Small intestine (tissue), 7 donors: Measurements from ENCODE around the gene NPR2. TPM values are rescaled to one million over a fixed set of nuclear protein-coding genes. Genes with fewer than 3 reads are reported as not detected.

Experiments
- DNase-seq, 2 donors: peaks; one replicate each; pipeline versions ENCODE4 v3.0.0 to v3.0.0-alpha.2; 2013
- FAIRE-seq: peaks from 2 replicates; lab custom pipeline; 2012; peaks lifted over from hg19 to GRCh38; lab: Jason Lieb, UNC
- H3K27ac ChIP-seq, 3 donors: one replicate each; pipeline ENCODE4 v1.5.1; 2013; ENCODE audit warnings: low read length in 2 of 3, mild to moderate bottlenecking in 2 of 3, control low read depth in 1 of 3, inconsistent platforms in 1 of 3, low read depth in 1 of 3, moderate library complexity in 1 of 3
- H3K27me3 ChIP-seq, 3 donors: one replicate each; pipeline ENCODE4 v1.6.1; 2013; ENCODE audit warnings: low read length in 3 of 3, inconsistent platforms in 1 of 3; ENCODE audit not compliant: control insufficient read depth in 3 of 3, insufficient read depth in 3 of 3
- H3K36me3 ChIP-seq, 3 donors: one replicate each; pipeline ENCODE4 v1.6.1; 2013; ENCODE audit warnings: low read length in 3 of 3, inconsistent platforms in 1 of 3, low read depth in 1 of 3, mild to moderate bottlenecking in 1 of 3, moderate library complexity in 1 of 3; ENCODE audit not compliant: control insufficient read depth in 3 of 3, insufficient read depth in 2 of 3
- H3K4me1 ChIP-seq, 3 donors: one replicate each; pipeline ENCODE4 v1.6.1; 2013; ENCODE audit warnings: low read length in 2 of 3, inconsistent platforms in 1 of 3, low read depth in 1 of 3, mild to moderate bottlenecking in 1 of 3, moderate library complexity in 1 of 3; ENCODE audit not compliant: control insufficient read depth in 3 of 3, insufficient read depth in 2 of 3
- H3K4me3 ChIP-seq, 3 donors: one replicate each; pipeline ENCODE4 v1.5.1; 2013; ENCODE audit warnings: low read length in 3 of 3, control low read depth in 1 of 3, inconsistent platforms in 1 of 3, low read depth in 1 of 3, mild to moderate bottlenecking in 1 of 3, moderate library complexity in 1 of 3
- H3K9me3 ChIP-seq, 2 donors: one replicate each; pipeline ENCODE4 v1.6.1; 2013; ENCODE audit warnings: low read depth in 1 of 2, low read length in 1 of 2; ENCODE audit not compliant: control insufficient read depth in 2 of 2, insufficient read depth in 1 of 2
- WGBS, 3 donors: extraction: QIAGEN DNeasy Blood & Tissue Kit; methylation state at CpG; one replicate each; pipeline ENCODE4 v1.1.7; 2013; 5-methylcytosine and 5-hydroxymethylcytosine counted together
- polyA plus RNA-seq, 4 donors: library from polyadenylated mRNA; stranded (reverse) in 3 of 4; unstranded in 1 of 4; fragments of 200-250 nt in 3 of 4; fragments of 120-200 nt in 1 of 4; gene quantifications; one replicate each; pipeline versions ENCODE4 v1.2.1 to v1.2.3, GENCODE V29; 2013
- donor health status: healthy with polysubstance abuse.
- donor health status: control.
- donor health status: control.
- donor health status: Bipolar disorder and iron deficiency.
- donor health status: healthy.

Gene NPR2
- polyA plus RNA-seq, 4 donors, result 0.89 to 12.0 (median 4.9) TPM

DNA sequence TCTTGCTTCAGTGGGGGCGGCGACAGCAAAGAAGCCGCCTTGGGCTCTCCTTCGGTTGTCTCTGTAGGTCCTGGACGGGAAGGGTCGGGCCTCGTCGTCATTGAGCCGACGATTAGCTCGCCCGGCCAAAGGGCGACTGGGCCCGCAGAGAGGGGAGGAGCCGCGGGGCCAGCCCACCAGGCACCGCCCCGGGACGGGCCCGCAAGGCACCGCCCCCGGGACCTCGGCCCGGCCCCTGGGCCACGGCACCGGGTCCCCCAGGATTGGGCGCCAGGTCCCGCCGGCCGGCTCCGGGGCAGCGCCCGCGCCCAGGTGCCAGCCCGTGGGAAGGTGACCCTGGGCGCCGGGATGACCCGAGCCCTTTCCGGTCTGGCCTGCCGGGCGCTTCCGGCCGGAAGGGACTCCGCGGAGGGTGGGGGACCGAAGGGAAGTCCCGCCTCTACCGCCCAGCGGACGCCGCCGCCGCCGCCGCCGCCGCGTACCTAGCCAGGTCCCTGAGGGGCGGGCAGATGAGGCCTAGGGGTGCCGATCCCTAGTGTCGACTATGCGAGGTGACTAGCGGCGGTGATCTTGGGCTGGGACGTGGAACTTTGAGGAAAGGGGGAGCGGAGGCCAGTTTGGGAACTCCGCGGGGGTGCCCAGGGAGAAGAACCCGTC is 42.4 kb upstream of the NPR2 start, which contains the start of the genes GBA2 and RGP1:
TSS of gene GBA2 (minus strand) at position 371 of the 657 bp plus-strand sequence. CDS start 524 bp downstream, outside the sequence.
TSS of gene RGP1 (plus strand) at position 430 of the 657 bp plus-strand sequence. CDS start 469 bp downstream, outside the sequence.
- peaks cover 4 to 48% (median 17%) of the 10 kb centered on the region in 3 donors for H3K36me3 ChIP-seq
- no peak for FAIRE-seq
- WGBS, 3 donors, result 0 to 1% (median 1%) methylated on average over 50 to 69 of the region's 69 CpGs
- peak within 1 kb of the TSS; percentile 67 to 99 (median 84) for H3K4me3 ChIP-seq
- no peaks in the 10 kb centered on the region for H3K9me3 ChIP-seq
- DNase-seq, result peak; percentile 94 to 96
- H3K4me1 ChIP-seq, result peaks cover 0 to 15% (median 11%) of the 10 kb centered on the region in 3 donors
- no peaks in the 10 kb centered on the region for H3K27me3 ChIP-seq
- H3K27ac ChIP-seq, result peak within 1 kb of the TSS; percentile 88 to 99 (median 94)

DNA sequence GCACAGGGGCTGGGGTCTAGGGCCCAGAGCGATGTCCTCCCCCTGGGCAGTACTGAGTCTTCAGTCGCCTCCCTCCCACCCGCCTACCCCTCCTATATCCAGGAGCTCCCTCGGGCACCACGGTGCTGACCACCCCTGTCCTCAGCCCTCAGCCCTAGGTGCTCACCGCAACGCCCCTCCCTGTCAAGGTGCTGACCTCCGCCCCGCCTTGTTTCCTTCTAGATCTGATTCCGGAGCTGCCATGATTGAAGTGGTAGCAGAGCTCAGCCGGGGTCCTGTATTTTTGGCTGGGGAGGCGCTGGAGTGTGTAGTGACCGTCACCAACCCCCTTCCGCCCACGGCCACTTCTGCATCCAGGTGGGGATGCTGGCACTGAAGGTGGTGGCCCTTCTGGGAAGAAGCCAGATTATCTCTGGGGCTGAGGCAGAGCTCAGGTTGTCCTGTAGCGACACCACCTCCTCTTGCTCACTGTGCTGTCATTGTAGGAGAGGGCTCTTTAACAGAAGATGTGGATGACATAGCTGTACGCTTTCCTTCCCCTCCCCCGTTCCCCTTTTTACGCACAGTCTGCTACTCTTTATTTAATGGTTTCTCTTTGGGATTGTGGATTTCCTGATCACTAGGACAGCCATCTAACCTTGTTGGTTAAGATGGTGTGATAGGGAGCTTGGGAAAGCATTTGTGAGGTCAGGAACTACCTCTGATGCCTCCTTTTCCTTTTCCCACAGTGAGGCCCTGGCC is 41.7 kb upstream of the NPR2 start:
- Histone ChIP-seq H3K27ac (peak overlapping the region; percentile 88 to 99 (median 94)), H3K9me3 (no peaks in the 10 kb centered on the region), H3K27me3 (no peaks in the 10 kb centered on the region), H3K4me1 (peaks cover 0 to 15% (median 11%) of the 10 kb centered on the region in 3 donors), H3K36me3 (peaks cover 4 to 48% (median 13%) of the 10 kb centered on the region in 3 donors), H3K4me3 (peak overlapping the region; percentile 67 to 99 (median 84))
- FAIRE-seq (no peak), DNase-seq (peak; percentile 78 to 82)
- 1 to 4% (median 3%) methylated on average over 17 to 19 of the region's 19 CpGs for WGBS, 3 donors

DNA sequence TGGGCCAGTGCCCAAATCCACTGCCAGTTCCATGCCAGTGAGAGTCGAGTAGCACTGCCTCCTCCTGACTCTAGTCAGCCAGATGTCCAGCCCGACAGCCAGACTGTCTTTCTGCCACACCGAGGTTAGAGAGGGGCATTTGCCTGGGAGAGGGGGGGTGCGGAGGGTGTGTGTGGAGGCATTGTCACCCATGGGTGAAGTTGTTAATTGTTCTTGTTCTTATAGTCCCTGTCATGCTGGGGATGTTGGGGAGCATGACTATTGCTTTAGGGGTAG is 41.2 kb upstream of the NPR2 start:
- Histone ChIP-seq H3K4me3 (peak overlapping the region in 2 of 3 donors; percentile 67 to 99), H3K36me3 (peaks cover 4 to 43% (median 13%) of the 10 kb centered on the region in 3 donors), H3K9me3 (no peaks in the 10 kb centered on the region), H3K27ac (peak overlapping the region; percentile 88 to 99 (median 94)), H3K4me1 (peaks cover 0 to 15% (median 11%) of the 10 kb centered on the region in 3 donors), H3K27me3 (no peaks in the 10 kb centered on the region)
- DNase-seq (no peak), FAIRE-seq (no peak)
- 59 to 66% (median 62%) methylated on average over 4 of the region's 4 CpGs for WGBS, 3 donors

DNA sequence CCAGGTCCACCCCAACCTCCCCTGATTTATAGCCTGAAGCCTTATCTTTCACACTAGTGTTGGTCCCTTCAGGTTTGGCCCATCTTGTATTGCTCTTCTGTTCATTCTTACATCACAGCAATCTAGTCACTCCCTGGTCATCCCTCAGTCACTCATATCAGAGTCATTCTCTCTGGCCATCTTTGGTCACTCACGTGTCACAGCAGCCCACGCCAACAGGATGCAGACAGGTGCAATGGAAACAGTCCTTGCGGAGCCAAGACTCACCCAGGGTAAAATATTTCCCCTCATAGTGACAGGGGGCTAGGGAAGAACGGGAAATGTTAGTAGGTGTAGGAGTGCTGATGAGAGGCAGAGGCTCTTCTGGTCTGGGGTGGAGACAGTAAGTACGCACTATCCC is 37.9 kb upstream of the NPR2 start:
- no peak overlapping the region for H3K27ac ChIP-seq
- no peak overlapping the region for H3K4me3 ChIP-seq
- 92 to 93% (median 92%) methylated on average over 5 of the region's 5 CpGs for WGBS, 3 donors
- H3K36me3 ChIP-seq, result peaks cover 4 to 46% (median 13%) of the 10 kb centered on the region in 3 donors
- H3K27me3 ChIP-seq, result no peaks in the 10 kb centered on the region
- DNase-seq, result no peak
- FAIRE-seq, result no peak
- H3K4me1 ChIP-seq, result peaks cover 0 to 15% (median 1%) of the 10 kb centered on the region in 3 donors
- no peaks in the 10 kb centered on the region for H3K9me3 ChIP-seq

DNA sequence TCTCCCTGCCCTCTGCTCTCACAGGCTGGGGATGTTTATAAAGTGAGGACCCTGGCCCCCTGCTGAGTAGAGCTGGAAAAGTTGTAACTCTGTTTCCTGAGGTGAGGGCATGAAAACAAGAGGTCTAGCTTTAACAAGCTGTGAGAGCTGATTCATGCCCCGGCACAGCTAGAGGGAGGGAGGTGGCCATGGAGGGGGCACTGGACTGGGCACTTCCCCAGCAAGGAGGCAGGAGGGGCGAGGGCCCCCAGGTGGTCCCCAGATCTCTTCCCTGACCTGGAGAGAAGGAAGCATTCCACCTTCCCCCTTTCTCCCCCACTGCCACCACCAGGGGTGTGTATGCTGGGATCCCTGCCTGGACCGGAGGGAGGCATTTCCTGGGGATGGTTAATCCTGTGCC is 37.1 kb upstream of the NPR2 start, which contains the start of gene MSMP:
TSS of gene MSMP (minus strand) at position 13 of the 400 bp plus-strand sequence. CDS start 147 bp downstream, outside the sequence.
- no peak within 1 kb of the TSS for H3K27ac ChIP-seq
- H3K36me3 ChIP-seq, result peaks cover 4 to 43% (median 13%) of the 10 kb centered on the region in 3 donors
- H3K4me1 ChIP-seq, result peaks cover 0 to 23% (median 3%) of the 10 kb centered on the region in 3 donors
- H3K27me3 ChIP-seq, result no peaks in the 10 kb centered on the region
- FAIRE-seq (no peak), DNase-seq (no peak)
- no peak within 1 kb of the TSS for H3K4me3 ChIP-seq
- H3K9me3 ChIP-seq, result no peaks in the 10 kb centered on the region
- 53 to 61% (median 56%) methylated on average over 3 of the region's 3 CpGs for WGBS, 3 donors

DNA sequence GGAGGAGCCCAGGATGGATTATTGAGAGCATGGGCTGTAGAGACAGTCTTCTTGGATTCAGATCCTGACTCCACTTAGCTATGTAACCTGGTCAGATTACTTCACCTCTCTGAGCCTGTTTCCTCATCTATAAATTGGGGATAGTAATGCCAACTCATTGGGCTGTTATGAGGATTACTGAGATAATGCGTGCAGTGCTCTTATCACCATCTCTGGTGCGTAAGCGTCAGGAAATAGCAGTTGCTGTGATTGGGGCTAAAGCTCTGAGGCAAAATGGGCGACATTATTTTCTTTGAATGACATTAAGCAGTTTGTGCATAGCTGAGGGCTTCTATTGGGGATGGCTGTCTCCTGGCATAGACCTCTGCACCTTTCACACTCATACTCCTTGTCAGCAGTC is 36.3 kb upstream of the NPR2 start:
- H3K4me3 ChIP-seq, result no peak overlapping the region
- no peaks in the 10 kb centered on the region for H3K9me3 ChIP-seq
- peaks cover 0 to 21% (median 3%) of the 10 kb centered on the region in 3 donors for H3K4me1 ChIP-seq
- peaks cover 4 to 43% (median 13%) of the 10 kb centered on the region in 3 donors for H3K36me3 ChIP-seq
- no peak overlapping the region for H3K27ac ChIP-seq
- 71 to 91% (median 77%) methylated on average over 4 of the region's 4 CpGs for WGBS, 3 donors
- no peak for FAIRE-seq
- no peaks in the 10 kb centered on the region for H3K27me3 ChIP-seq
- no peak for DNase-seq

DNA sequence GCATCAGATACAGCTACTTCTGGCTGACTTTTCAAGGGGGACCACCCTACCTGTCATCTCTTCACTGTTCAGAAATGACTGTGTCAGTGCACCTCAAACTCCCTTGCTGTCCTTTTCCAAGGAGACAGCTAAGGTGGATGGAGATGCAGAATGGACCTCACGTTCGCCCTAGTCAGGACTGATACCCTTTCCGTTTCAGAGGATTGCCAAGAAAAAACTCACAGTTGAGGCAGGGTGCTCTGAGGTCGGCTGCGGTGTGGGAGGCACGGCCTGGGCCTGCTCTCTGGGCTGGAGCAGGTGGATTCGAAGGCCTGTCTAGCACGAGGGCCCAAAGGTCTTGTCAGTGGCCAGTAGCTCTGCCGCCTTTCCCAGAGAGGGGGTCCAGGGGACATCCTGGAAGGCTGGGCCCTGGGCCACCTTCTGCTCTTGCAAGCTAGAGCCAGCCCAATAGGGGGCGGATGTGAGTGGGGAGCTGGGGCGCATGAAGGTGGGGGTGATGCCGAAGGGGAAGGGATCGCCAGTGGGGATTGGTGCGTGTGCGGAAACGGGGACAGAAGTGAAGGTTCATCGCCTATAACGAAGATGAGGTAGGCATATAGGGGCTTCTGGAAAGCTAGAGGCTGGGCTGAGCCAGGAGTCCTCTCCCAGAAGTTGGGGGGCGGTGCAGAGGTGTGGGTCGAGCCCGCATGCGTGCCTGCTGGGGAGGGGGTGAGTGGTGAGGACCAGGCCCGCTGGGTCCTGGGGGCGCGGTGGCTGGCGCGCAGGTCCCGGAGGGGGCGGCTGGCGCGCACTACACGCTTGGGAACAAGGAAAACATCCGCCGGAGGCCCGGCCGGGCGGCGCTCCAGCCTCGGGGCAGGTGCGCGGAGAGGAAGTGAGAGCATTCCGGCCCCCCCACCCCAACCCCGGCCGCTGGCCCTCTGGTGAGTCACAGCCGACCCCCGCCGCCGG is 34.8 kb upstream of the NPR2 start:
- Histone ChIP-seq H3K9me3 (no peaks in the 10 kb centered on the region), H3K36me3 (peaks cover 4 to 35% (median 13%) of the 10 kb centered on the region in 3 donors), H3K4me1 (peaks cover 0 to 24% (median 3%) of the 10 kb centered on the region in 3 donors), H3K4me3 (peak overlapping the region; percentile 71 to 89 (median 74)), H3K27me3 (no peaks in the 10 kb centered on the region), H3K27ac (peak overlapping the region; percentile 86 to 99 (median 95))
- 8 to 14% (median 8%) methylated on average over 25 to 48 of the region's 48 CpGs for WGBS, 3 donors
- no peak for FAIRE-seq
- DNase-seq, result peak; percentile 82 to 91
